CD4-positive, alpha-beta T cell treated with Interferon alpha-2 for 1 hour (primary cell): ENCODE data around the gene ANXA6.

ENCODE experiments used
- DNase-seq, 2 donors: peaks; one replicate each; pipeline ENCODE4 v3.0.0-alpha.2; 2020 to 2022

The ANXA6 gene

GRCh38 chr5:151060742-151061141, 96.8 kb downstream of the ANXA6 start:
- no peak for DNase-seq

- DNase-seq, result no peak
Measured at GRCh38 chr5:151058891-151059489, 98.6 kb downstream of the ANXA6 start.

GRCh38 chr5:151058301-151058700, 99.3 kb downstream of the ANXA6 start:
- DNase-seq, result no peak

- DNase-seq, result peak in 1 of 2 donors; percentile 48
Measured at GRCh38 chr5:151056379-151057325, 100.9 kb downstream of the ANXA6 start.

- no peak for DNase-seq
Measured at GRCh38 chr5:151055336-151055735, 102.2 kb downstream of the ANXA6 start.

GRCh38 chr5:151054709-151055108, 102.9 kb downstream of the ANXA6 start:
- no peak for DNase-seq

DNA sequence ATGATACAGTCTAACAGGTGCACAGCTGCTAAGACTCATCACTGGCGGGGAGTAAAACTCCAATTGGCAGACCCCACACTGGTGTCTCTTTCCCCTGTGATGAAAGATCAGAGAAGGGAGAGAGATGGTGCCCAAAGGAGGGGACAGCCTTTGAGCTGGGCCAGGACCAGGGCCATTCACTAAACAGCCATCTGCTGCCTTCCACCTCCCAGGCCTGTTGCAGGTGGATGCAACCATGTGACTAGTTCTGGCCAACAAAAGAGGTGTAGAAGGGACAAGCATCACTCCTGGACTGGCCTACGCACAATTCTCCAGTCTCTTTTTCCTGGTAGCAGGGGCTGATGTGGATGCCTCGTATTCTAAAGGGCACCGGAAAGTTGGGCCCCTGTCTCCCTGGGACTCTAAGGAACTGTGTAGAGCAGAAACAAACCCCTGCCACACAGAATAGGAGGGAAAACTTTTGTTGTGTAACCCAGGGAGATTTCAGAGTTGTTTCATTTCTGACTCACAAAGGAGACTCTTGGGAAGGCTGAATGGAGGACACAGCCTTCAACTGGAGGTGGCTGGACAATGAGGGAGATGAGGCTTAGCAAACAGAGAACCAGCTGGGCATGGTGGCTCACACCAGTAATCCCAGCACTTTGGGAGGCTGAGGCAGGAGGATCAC, 103.7 kb downstream of the ANXA6 start:
- DNase-seq, result no peak

DNA sequence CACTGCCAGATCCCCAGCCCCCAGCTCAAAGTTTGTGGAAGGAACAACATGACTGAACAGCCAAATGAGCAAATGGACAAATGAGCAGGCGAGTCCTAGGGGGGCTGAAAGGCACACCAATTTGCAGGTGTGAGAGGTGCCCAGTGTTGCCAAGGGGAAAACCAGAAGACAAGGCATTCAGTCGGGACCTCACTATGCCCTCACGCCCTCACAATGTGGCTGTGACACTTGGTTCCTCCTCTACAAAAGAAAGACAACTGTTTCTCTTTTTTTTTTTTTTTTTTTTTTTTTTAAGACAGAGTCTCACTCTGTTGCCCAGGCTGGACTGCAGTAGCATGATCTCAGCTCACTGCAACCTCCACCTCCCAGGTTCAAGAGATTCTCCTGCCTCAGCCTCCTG, 104.7 kb downstream of the ANXA6 start:
- no peak for DNase-seq

DNA sequence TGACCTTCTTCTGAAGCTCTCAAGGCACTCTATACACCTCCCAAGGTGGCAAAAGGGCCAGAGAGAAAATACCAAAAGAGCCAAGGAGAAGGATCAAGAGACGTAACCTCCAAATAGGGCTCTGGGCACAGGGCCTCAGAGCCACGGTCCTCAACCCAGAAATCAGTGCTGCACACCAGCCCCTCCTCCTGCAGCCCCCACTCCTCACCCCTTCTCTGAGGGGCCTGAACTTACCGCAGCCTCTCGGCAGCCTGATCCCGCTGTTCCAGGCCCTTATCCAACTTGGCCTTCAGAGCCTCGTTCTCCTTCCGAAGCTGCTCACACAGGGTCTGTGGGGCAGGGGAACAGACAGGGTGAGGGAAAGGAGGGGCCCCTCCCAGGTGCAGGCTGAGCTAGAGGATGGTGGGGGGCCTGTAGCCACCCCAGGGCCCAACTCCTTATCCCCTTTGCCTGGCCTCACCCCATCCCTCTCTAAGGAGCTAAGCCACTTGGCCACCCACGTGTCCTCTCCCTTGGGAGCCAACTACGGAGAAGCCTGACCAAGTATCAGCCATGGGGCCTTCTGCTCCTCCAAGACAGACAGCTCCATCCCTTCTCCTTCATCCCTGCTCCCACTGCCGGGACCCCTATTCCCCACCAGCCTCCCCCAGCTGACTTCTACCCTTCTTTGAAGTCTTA, 105.5 kb downstream of the ANXA6 start:
- DNase-seq, result no peak

DNA sequence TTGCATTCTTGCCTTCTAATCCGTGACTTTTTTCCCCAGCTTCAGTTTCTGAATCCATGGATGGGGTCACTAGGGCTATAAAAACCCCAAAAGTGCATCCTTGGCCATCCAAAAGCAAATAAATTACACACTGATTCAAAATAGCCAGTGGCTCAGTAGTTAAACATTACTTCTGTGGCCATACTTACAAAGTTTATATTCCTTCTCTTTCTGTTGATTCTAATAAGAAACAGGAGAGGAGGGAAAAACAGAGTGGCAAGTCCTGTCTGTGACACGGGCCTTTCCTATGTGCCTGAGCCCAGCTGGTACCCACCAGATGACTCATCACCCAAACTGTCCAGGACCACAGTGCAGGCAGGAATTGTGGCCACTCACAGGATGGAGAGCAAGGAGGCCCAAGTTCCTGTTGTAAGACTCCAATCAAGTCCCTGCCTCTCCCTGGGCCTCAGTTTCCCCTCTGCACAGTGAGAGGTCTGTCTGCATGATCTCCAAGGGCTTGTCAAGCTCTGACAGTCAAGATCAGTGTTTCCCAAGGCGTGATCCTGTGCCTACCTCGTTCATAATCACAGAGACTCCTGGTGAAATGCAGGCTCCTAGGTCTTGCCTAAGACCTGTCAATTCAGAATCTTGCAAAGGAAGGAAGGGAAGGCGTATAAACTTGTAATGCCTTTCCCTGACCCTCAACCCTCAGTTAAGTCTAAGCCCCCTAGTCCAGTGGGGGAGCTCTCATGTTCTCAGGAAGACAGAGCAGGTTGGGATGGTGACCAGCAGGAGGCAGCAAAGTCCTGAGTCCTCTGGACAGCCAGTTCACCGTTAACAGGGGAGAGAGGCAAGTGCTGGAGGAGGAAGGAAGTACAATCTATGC, 106.3 kb downstream of the ANXA6 start:
- peak; percentile 76 to 78 for DNase-seq
